Measurements from ENCODE around the gene NPR3. TPM values are rescaled to one million over a fixed set of nuclear protein-coding genes. Genes with fewer than 3 reads are reported as not detected.
"Not testable (repeated sequence)": the region's sequence is repeated elsewhere in the genome, so short reads cannot be mapped to it uniquely, and the experiment has no call there.

Gene NPR3
- total RNA-seq, 1 experiment from 2014 or later: 2.6 TPM

DNA sequence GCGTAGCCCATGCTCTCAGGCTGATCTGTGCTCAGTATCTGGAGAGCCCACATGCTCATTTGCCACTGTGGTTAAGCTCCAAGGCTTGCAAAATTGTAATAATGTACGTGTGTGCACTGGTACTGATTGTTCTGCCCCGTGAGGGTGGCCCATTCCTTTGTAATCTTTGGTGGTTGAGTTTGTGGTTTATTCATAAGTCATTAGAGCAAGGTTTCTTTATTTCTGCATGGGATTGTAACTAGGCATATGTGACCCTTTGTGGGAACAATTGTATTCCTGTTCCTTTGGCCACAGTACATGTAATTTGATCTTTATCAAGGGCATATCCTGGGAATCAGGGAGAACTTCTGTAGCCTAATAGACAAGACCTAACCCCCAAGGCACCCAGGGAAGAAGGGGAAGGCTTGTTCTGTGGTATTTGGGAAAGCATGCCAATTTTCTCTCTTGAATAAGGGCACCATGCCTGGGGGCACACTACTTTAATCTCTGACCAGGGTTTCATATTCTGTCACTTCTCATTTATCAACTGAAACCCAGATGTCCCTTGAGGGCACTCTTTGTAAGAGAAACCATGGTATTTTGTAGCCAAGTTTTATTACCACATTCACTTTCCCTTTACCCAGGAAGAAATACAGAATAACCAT is 74.6 kb downstream of the NPR3 start:
- in situ Hi-C loops (cut with HindIII; ENCODE audit: low pct_unique_long_range_greater_than_20kb, low sequenced_read_pairs): no loop called here

DNA sequence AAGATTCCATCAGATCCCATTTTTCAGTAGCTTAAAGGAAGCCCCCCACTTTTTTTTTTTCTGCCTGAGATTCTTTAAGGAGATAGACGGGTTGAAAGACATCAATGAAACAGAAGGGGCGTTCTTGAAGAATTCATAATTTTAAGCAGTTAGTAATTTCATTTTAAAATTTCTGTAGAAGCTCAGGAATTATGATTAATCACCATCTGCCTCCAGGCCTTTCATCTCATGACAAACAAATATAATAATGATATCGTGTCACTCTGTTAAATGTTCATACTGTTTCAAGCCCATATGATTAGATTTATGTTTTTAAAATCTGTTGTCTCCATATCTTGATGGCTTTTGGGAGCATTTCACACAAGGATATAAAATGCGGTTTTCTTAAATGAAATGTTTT is 75.2 kb downstream of the NPR3 start:
- in situ Hi-C loops (cut with HindIII; ENCODE audit: low pct_unique_long_range_greater_than_20kb, low sequenced_read_pairs): no loop called here
- no peak for DNase-seq (ENCODE audit: low read depth)

More for the DNA sequence above, 74.6 kb downstream of the NPR3 start:
- peak; percentile 58 for DNase-seq (ENCODE audit: low read depth)

DNA sequence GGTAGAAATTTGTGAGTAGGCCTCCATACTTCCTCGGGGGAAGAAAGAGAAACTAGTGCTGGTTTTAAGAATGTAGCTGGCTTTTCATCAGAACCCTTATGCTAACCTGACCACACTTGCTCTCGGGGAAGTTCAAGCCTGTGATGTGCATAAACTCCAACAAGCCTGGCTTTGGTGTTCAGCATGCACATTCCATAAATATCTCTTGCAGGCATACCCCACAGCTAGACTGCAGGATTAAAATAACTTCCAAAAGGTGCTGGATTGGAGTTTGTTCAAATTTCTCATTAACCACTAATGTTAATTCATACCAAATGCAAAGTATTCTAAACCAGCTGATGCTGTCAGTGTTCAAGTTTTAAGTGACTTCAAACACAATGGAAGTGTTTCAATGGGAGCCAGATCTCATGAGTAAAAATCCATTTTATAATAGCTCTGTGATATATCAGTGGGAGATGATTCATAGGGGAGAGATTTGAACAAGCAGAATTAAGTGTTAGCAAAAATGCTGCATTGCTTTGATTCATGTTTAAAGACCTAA is 79.4 kb downstream of the NPR3 start:
- in situ Hi-C loops (cut with HindIII; ENCODE audit: low pct_unique_long_range_greater_than_20kb, low sequenced_read_pairs): no loop called here
- DNase-seq (ENCODE audit: low read depth): no peak

DNA sequence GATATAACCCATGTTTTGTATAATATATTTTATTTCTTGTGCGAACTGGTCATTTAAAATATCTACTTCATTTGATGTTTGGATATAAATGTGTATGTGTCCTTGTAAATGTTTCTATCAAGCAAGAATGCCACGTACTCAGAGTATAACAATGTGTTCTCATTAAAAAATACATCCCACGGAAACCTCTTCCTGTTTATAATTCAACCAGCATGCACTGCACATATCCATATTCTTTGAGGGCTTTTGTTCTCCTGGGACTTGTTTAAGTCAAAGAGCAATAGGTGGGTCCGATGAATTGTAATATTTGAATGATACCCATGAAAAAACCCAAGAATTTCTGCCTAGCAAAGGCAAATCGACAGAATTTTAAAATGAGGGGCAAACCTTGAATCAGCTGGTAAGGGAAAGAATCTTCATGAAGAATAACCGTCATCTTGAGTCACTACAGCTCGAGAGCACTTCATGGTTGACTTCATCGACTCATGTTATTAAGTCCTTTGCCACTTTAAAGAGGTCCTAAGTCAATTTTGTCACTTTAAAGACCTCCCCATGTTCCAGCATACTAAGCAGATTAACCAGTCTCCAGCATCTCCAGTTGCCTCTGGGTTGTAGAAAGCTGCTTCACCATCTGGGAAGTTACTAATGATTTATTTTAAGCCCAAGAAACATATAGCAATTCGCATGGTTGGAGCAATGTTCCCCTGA is 80.6 kb downstream of the NPR3 start:
- in situ Hi-C loops (cut with HindIII; ENCODE audit: low pct_unique_long_range_greater_than_20kb, low sequenced_read_pairs): no loop called here

DNA sequence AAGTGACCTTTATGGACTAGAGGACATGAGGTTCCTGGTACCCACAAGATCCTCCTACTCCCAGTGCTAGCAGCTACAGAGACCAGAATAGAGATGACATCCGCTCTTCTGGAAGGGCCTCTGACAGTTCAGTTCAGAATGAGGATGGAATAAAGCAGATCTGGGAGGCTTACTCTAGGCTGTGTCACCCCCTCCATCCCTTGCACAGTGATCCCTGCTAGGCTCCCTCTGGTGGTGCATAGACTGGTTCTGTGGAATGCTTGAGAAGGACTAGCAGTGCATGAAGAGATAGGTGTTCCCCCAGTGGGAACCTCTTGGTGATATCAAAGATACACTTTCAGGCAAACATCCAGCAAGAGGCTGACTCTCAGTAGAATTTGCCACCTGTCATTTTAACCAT is 83.0 kb downstream of the NPR3 start:
- in situ Hi-C loops (cut with HindIII; ENCODE audit: low pct_unique_long_range_greater_than_20kb, low sequenced_read_pairs): no loop called here

More for the DNA sequence above, 80.6 kb downstream of the NPR3 start:
- no peak for DNase-seq (ENCODE audit: low read depth)

DNA sequence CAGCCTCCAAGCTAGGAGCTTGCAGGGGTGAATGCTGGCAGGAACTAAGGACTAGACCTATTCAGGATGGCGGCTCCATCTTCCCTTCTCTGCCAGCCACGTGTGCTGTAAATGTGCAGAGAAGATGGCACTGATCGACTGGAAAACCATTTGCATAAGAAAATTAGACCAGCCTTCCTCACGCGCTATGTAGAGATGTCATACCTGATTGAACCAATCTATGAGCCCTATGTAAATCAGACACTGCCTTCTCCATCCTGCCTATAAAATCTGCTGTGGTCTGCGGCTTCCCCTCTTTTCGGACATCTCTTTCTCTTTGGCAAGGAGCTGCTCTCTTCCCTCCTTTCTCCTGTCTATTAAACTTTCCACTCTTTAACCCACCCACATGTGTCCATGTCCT is 91.6 kb downstream of the NPR3 start:
- in situ Hi-C loops (cut with HindIII; ENCODE audit: low pct_unique_long_range_greater_than_20kb, low sequenced_read_pairs): no loop called here
- DNase-seq (ENCODE audit: low read depth): no peak

More for the DNA sequence above, 83.0 kb downstream of the NPR3 start:
- DNase-seq (ENCODE audit: low read depth): no peak

DNA sequence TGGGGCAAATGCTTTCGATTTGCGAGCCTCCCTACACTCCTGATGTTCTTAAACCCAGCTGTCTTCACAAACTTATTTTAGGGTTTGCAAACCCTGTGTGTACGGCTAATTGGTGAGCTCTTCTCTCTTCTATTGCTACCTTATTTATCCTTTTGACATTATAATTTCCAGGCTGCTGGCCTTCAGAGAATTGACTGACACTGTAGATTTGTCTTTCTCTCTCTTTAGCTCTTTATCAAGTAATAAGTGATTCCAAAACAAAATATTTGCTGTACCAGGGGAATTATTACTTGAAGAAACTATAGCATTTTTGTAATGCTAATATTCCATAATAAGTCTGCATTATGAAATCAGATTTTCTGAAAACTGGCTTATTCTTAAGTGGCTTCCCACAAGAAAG is 92.5 kb downstream of the NPR3 start:
- in situ Hi-C loops (cut with HindIII; ENCODE audit: low pct_unique_long_range_greater_than_20kb, low sequenced_read_pairs): no loop called here
- DNase-seq (ENCODE audit: low read depth): no peak

DNA sequence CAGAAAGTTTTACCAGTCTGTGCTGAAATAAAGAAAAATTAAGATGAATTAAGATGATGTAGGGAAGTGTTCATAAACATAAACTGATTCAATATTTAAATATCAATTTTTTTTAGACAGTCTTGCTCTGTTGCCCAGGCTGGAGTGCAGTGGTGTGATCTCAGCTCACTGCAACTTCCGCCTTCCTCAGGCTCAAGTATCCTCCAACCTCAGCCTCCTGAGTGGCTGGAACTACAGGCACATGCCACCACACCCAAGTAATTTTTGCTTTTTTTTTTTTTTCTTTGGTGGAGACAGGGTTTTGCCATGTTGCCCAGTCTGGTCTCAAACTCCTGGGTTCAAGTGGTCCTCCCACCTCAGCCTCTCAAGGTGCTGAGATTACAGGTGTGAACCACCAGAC is 94.3 kb downstream of the NPR3 start:
- DNase-seq (ENCODE audit: low read depth); in situ Hi-C loops (cut with HindIII; ENCODE audit: low pct_unique_long_range_greater_than_20kb, low sequenced_read_pairs): not testable (repeated sequence)

DNA sequence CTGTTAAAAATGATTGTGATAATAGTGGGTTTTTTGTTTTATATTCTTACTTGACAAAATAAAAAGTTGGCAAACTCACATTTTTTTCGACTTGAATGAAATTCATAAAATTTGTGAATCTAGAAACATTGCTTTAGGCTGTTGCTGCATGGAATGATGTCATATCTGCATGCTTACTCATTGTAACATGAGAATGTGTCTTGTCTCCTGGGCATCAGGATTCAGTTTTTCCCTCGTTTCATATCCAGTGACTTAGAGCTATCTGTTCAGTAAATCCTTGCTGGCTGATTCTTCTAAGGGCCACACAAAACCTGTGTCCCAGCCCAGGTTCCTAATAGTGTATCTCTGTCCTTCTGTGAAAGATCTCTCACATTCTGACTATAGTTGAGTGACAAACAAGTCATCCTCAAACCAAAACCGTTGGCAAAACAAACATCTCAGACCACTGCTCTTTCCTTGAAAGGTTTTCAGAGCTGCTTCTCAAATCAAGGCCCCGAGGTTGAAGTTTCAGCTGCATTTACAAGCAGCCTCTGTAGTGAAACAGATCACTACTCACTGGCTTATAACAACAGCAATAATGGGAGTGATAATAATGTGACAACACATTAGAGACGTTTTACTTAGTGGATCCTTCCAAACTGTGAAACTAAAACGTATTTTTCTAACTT is 95.0 kb downstream of the NPR3 start:
- in situ Hi-C loops (cut with HindIII; ENCODE audit: low pct_unique_long_range_greater_than_20kb, low sequenced_read_pairs): no loop called here
- DNase-seq (ENCODE audit: low read depth): peak; percentile 23

DNA sequence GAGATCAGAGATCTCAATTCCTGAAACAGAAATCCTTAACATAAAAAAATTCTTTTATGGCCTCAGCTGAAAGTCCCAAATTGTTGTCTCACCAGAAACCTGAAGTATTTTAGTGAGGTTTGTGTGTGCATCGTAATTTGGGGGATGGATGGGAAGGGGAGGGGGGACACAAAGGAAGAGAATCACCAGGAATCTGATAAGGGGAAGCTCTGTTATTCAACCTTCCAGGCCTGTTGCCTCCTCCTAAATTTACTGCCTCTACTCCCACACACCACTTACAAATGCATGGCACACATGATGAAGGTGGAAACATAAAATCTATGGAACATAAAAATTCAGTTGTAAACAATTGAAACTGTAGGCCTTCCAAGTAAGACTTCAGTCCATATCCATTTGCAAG is 97.7 kb downstream of the NPR3 start:
- no peak for DNase-seq (ENCODE audit: low read depth)
- in situ Hi-C loops (cut with HindIII; ENCODE audit: low pct_unique_long_range_greater_than_20kb, low sequenced_read_pairs): no loop called here

DNA sequence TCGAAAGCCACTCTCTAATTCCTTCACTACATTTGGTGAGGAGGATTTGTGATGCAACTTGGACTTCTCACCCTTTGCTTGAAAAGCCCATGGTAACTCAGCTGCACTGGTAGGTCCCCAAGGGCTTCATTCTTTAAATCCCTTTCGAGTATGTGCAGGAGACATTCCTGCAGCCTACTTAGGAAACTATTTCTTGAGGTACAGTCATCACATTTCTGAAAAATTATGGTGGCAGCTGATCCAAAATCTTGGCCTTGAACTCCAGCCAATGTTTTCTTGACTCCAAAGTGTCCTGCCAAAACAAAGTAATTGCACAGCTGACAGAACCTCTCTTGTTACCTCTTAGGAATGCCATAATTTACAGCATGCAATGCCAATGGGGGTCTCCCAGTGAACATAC is 99.7 kb downstream of the NPR3 start:
- in situ Hi-C loops (cut with HindIII; ENCODE audit: low pct_unique_long_range_greater_than_20kb, low sequenced_read_pairs): no loop called here
- DNase-seq (ENCODE audit: low read depth): no peak

DNA sequence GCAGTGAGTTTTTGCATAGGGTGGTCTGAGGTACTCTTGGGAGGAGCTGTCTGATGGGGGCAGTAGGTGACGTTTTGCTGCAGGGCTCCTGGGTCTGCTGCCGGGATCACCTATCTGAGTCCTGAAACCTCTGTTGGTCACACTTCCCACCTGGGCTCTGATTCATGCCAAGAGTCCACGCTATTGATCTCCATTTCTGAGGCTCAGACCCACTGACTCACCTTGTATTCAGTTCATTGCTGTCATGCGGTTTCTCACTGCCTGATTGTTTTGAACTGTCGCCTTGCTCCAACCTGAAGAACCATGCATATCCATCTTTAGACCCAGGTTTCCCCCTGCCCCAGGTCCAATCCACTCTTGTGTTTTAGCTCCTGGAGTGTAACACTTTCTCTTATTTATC is 101.3 kb downstream of the NPR3 start:
- no peak for DNase-seq (ENCODE audit: low read depth)
- in situ Hi-C loops (cut with HindIII; ENCODE audit: low pct_unique_long_range_greater_than_20kb, low sequenced_read_pairs): no loop called here

DNA sequence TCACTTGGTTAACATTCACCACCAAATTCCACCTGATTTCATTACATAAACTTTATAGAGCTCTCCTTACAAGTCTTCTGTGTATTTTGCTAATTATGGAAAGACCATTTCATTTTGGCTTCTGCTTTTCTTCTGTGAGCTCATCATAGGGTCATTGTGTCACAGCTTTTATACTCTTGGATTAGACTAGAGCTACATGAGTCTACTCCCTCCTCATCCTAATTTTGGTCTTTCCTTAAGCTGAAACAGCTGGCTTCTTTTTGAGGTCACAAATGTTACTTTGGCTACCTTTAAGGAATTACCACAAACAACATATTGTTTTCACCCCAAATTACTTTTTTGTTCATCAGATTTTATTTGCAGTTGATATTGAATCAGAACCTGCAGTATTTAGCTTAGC is 103.0 kb downstream of the NPR3 start:
- DNase-seq (ENCODE audit: low read depth): no peak
- in situ Hi-C loops (cut with HindIII; ENCODE audit: low pct_unique_long_range_greater_than_20kb, low sequenced_read_pairs): no loop called here

DNA sequence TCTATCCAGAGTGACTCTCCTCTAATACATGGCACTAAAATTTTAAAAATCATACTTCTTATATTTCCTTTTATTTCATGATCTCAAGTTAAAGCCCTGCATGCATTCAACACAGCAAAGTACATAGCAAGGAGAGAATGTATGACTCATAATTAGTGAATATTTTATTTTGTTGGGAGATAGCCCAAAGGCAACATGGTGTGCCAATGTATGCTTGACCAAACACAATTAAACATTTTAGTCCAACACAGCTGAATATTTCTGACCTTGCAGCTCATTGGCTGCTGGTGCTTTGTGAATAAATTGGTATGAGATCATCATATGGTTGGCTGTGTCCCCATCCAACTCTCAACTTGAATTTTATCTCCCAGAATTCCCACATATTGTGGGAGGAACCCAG is 103.5 kb downstream of the NPR3 start:
- peak; percentile 67 for DNase-seq (ENCODE audit: low read depth)

DNA sequence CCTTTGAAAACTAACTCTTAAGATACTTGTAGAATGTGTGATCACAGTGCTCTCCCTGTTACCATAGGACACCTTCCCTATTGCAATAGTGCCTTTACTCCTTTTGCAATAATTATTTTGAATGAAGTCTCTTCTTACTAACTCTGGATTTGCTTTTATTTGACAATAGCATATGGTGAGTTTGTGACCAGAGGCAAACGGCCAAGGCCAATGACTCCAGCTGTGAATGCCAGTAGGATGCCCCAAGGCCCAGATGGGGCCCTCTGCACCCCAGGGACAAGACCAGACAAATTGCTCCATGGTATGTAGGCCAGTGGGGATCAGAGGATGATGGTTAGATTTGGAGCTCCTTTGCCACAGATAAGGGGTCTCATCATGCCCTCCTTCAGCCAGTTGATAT is 116.9 kb downstream of the NPR3 start:
- in situ Hi-C loops (cut with HindIII; ENCODE audit: low pct_unique_long_range_greater_than_20kb, low sequenced_read_pairs): no loop called here
- DNase-seq (ENCODE audit: low read depth): no peak

More for the DNA sequence above, 103.5 kb downstream of the NPR3 start:
- in situ Hi-C loops (cut with HindIII; ENCODE audit: low pct_unique_long_range_greater_than_20kb, low sequenced_read_pairs): no loop called here

DNA sequence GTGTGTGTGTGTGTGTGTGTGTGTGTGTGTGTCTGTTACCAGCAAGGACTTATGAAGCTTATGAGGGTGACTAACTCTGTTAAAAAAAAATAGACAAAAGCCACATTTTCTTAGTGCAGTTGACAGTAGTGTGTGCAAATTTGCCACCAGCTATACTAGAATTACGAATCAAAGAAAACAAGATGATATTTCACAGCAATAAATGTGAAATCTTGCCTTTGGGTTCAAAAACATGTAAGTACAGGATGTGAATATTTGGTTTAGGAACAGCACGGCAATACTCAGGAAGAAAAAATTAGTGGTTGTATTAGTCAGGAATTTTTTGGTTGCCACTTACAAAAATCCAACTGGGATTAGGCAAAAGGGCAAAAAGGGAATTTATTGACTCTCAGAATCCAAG is 117.4 kb downstream of the NPR3 start:
- in situ Hi-C loops (cut with HindIII; ENCODE audit: low pct_unique_long_range_greater_than_20kb, low sequenced_read_pairs): no loop called here
- DNase-seq (ENCODE audit: low read depth): no peak

DNA sequence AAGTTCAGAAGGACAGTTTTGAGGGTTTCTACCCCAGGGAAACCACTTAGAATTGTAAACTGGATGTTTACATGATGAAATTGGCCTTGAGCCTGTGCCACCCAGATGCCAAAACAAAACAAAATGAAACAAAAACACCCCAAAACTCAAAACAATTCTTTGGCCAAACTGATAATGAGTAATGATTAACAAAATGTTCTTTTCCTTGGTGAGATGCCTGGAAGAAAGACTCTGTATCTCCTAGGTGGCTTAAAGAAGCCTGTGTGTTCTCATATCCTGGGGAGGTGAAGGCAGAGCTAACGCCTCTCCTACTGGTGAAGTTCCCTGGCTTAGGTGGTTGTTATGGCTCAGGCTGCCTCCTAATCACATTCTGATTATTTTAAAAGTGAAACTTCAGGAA is 120.5 kb downstream of the NPR3 start:
- peak; percentile 63 for DNase-seq (ENCODE audit: low read depth)

DNA sequence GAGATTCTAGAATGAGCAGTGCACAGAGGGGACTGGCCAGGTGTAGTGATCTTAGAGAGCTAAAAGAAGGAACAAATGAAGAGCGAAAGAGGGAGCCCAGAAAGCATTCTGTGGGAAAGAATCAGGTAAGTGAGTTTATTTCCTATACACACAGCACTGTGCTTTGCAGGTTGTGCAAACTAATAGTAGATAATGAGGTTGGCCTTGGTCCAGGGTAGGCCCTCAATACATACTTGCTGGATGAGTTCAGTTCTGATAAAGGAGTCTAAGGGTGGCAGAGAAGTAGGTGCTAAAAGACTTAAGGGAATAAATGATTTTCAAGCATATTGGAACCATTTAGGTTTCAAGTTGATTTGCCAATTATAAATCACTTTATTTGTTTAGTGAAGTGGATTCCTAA is 122.0 kb downstream of the NPR3 start:
- in situ Hi-C loops (cut with HindIII; ENCODE audit: low pct_unique_long_range_greater_than_20kb, low sequenced_read_pairs): no loop called here
- DNase-seq (ENCODE audit: low read depth): no peak

More for the DNA sequence above, 120.5 kb downstream of the NPR3 start:
- in situ Hi-C loops (cut with HindIII; ENCODE audit: low pct_unique_long_range_greater_than_20kb, low sequenced_read_pairs): no loop called here

DNA sequence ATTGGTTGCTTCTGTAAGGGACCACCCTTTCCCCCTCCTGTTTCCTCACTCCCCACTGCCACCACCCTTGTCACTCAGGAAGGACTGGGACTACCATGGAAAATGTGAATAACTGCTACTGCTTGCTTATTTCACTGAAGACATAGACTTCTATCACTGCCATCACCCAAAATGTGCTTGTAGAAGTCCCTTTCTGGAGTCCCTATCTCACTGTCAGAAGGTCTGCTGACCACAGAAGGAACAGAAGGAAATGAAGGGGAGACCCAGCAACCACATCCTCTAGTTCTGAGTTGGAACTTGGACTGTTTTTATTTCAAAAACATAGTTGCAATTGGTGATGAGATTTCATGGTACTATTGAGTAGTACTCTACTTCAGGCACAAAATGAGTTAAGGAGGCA is 122.5 kb downstream of the NPR3 start:
- no peak for DNase-seq (ENCODE audit: low read depth)
- in situ Hi-C loops (cut with HindIII; ENCODE audit: low pct_unique_long_range_greater_than_20kb, low sequenced_read_pairs): no loop called here

Data from Caki2 (cell line).